T-helper 2 cell (primary cell): ENCODE measurements around the gene TLX3.
A peak's percentile ranks its signal among the peaks of the same experiment; 100 is the strongest.
"Not testable (repeated sequence)": the region's sequence is repeated elsewhere in the genome, so short reads cannot be mapped to it uniquely, and the experiment has no call there.

Source experiments
- DNase-seq, 5 experiments: peaks; one replicate each; pipeline versions ENCODE4 v3.0.0 to v3.0.0-alpha.2; 2012 to 2022
- total RNA-seq, 2 donors: gene quantifications; one replicate each; lab custom pipeline; 2026; lab: John Stamatoyannopoulos, UW

The TLX3 gene
- 0 reads per million in 2 donors for total RNA-seq

- no peak for DNase-seq
These were observed at the start of gene TLX3 for GRCh38 chr5:171308453-171309275. TSS of gene TLX3 (plus strand) at chr5:171309248. CDS start at chr5:171309366, 118 bp downstream.

- DNase-seq: no peak
These were observed 47.7 kb upstream of the TLX3 start for GRCh38 chr5:171261361-171261760.

DNA sequence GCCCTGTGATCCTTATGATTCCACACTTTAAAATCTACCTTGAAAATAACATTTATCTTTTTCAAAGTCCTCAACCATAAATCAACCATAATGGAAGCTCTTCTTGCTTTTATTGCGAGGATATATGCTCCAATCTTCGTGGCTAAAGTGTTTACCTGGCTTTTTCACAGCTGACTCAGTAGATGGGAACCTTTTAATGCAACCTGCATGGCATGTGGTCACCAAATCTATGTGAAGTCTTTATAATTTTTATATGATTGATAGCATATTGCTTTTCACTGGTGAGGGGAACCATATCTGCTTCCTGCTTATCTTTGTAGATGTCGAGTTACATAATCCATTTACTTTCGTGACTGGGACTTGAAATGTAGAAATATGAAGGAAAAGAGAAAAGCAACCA lies 47.1 kb upstream of the TLX3 start:
- no peak for DNase-seq

DNA sequence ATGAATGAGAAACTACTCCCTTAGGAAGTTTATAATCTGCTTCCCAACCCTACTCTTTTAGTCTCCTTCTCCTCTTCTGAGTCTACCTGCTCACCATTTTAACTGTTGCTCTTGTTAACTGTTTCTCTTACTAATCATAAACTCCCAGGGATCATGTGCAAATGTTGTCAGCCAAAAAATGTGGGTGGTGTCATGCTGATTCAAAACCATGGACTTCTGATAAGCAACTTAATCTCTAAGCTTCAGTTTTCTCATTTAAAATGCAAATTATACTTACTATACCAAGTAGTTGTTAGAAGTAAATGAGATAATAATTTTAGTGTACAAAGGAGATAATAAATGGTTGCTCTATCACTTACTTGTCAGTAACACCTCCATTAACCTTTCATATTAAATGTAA lies 45.9 kb upstream of the TLX3 start:
- no peak for DNase-seq

- DNase-seq: peak in 1 of 5 experiments; percentile 71
These were observed 44.2 kb upstream of the TLX3 start for GRCh38 chr5:171264843-171265242.

- no peak for DNase-seq
These were observed 40.1 kb upstream of the TLX3 start for GRCh38 chr5:171268700-171269620.

DNA sequence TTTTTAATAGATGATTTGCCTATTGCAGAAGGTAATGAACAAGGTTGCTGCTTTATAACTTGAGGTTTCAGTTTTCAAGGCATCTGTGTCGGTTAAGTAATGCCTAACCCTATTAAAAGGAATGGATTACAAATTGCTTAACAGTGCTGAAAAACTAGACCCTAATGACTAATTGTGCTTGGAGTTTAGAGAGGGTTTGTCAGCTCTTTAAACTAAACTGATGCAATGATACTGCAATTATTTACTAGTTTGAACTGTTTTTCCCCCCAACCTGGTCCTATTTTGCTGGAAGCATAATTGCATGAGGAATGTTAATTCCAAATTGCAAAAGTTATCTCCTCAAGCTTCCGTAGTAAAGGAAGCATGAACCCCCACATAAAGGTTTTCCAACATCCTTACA lies 39.3 kb upstream of the TLX3 start:
- DNase-seq: no peak

DNA sequence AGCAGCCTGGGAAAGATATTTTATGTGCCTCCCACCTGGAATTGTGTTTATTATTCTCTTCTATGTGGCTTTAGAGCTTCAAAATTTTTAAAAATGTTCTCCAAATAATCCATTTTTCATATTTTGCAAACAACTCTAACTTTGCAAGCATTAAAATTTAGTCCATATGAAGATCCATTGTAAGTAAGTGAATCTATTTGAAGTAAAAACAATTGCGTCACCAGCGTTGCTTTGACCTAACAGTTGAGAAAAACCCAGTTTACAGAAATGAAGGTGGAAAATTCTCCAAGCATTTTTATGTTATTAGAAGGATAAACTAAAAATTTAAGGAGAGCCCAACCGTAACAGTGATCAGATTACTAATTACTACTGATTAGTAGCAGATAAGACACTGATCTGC lies 38.9 kb upstream of the TLX3 start:
- no peak for DNase-seq

- no peak for DNase-seq
These were observed 37.2 kb upstream of the TLX3 start for GRCh38 chr5:171271798-171272197.

DNA sequence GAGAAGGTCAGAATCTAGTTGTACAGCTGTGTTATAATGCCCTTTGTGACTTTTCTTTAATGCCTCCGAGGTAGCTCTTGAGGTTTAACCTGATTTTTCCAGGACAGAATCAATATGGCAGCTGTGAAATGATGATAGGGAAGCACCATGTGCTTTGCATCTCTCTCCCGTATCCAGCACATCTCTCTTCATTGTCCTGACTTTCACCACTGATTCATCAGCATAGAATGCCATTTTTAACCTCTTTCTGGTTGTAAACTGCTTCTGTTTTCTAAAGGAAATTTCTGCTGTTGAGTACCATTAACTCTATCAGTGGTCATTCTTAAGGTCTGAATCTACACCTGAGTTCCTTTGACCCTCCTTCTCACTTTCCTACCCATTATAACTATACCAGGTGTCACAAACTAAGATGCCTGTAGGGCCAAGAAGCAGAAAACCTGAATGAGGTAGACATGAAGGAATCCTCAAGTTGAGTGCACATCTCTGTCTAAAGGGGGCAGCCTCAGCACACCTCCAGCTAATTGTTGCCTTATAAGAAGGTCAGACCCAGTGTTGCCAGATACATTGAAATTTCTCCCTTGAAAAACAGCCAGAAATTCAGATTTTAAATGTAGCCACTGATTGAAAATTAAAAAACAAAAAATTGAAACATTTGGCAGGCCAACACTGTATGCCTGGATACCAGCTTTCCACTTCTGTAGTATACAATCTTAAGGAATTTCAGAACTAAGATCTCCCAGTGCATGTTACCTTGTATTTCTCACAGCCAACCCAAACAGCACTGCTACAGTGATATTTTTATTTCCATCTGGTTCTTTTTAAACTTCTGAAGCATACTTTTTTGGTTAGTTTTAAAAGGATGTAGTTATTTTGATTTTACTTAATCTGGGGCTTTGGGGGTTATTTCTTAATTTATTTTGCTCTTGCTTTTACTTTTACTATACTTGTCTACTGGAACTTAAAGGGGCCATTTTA lies 35.8 kb upstream of the TLX3 start:
- peak in 1 of 5 experiments; percentile 27 for DNase-seq

GRCh38 chr5:171275841-171276544 lies 33.1 kb upstream of the TLX3 start:
- no peak for DNase-seq

GRCh38 chr5:171283753-171284152 lies 25.3 kb upstream of the TLX3 start:
- DNase-seq: no peak

DNA sequence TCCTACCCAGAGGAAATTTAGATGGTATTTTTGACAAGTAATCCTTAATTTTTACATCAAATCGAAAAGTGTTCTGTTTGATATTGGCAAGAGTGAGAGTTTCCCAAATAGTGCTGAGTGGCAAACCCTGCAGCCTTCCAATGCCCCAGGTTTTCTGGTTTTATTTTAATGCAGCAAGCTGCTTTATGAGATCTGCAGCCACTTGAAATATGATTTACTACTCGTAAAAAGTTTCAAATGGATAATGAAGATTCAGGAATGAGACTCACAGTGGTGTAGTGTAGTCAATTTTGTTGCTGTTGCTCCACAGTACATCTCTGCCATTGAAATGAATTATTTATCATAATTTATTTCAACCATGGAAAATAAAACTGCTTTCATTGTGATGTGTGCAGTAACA lies 23.6 kb upstream of the TLX3 start:
- no peak for DNase-seq

- DNase-seq: no peak
These were observed 21.0 kb upstream of the TLX3 start for GRCh38 chr5:171288066-171288465.

GRCh38 chr5:171291371-171291770 lies 17.7 kb upstream of the TLX3 start:
- DNase-seq: no peak

- DNase-seq: no peak
These were observed 13.7 kb upstream of the TLX3 start for GRCh38 chr5:171295299-171295698.

DNA sequence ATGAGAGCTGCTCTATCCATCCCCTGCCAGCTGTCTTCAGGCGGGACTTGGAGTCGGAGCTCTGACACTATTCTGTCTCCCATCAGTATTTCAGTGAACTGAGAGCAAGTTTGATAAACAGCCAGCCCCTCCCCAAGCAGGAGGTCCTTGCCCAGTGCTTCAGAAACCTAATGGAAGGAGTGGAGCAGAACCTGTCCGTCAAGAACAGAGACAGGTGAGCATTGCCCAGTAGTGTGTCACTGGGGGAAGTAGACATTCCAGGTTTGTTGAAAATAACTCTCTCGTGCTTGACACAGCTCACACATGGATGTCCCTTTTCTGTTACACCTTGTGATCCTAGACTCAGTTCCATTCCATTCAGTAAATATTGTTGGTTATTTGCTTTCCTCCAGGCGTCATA lies 13.2 kb upstream of the TLX3 start:
- no peak for DNase-seq

- not testable (repeated sequence) for DNase-seq
These were observed 11.1 kb upstream of the TLX3 start for GRCh38 chr5:171297941-171298340.

DNA sequence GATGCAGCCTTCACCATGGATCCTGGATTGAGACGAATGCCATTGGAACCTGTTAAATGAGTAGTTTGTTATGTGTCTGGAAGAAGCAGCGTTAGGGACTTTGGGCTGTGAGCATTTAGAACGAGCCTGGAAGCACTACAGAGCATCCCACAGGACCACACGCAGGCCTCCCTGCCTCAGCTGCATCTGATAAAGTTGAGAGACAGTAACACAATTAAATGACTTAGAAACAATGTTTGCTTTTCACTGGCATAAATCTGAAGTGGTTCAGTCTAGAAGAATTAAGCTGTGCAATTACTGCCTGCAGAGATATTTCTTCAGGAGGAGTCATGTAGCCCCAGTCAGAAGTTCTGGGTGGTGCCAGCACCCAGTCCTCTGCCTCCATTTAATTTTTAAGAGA lies 9.8 kb upstream of the TLX3 start:
- DNase-seq: no peak

- no peak for DNase-seq
These were observed 9.2 kb upstream of the TLX3 start for GRCh38 chr5:171299851-171300250.

DNA sequence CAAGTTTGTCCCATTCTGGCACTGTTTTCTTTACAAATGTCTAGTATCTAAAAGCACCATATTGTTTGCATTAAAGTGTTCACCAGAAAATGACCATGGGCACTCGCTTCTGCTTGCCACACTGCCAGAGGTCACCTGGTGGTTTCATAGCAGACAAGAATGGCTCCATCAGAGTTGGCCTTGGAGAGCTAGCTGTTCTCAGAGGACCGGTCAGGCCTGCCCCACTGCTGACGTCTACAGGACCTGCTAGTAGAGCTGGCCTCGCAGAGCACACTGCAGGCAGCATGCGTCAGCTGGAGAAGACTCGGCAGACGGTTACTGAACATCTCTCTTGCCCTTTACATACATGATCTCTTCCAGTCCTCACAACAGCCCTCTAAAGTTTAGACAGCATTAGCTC lies 8.7 kb upstream of the TLX3 start:
- DNase-seq: no peak

- no peak for DNase-seq
These were observed 2.9 kb upstream of the TLX3 start for GRCh38 chr5:171306166-171306565.
